Smooth muscle cell (in vitro differentiated cells): ENCODE results near the gene UTRN. TPM values are rescaled to one million over a fixed set of nuclear protein-coding genes. Genes with fewer than 3 reads are reported as not detected.
A peak's percentile ranks its signal among the peaks of the same experiment; 100 is the strongest.

ENCODE experiments used
- DNase-seq: peaks from one replicate; lab custom pipeline; 2025; ENCODE audit not compliant: unreplicated experiment; lab: John Stamatoyannopoulos, UW
- H2AFZ ChIP-seq: fragments of 200-600 bp; sonication (generic); 2 replicates; pipeline ENCODE4 v1.6.0; 2016; ENCODE audit warnings: antibody characterized with exemption, low read depth, mild to moderate bottlenecking
- H3F3A ChIP-seq: fragments of 200-600 bp; sonication (generic); 2 replicates; pipeline ENCODE4 v1.6.0; 2017; ENCODE audit warnings: antibody characterized with exemption, low read depth
- H3K27ac ChIP-seq: fragments of 200-600 bp; sonication (generic); 2 replicates; pipeline ENCODE4 v1.5.1; 2016; ENCODE audit warnings: low read depth, mild to moderate bottlenecking
- H3K27me3 ChIP-seq: fragments of 200-600 bp; sonication (generic); 2 replicates; pipeline ENCODE4 v1.6.1; 2016; ENCODE audit warnings: low read depth, mild to moderate bottlenecking
- H3K36me3 ChIP-seq: fragments of 200-600 bp; sonication (generic); 2 replicates; pipeline ENCODE4 v1.5.1; 2016; ENCODE audit warnings: low read depth
- H3K4me1 ChIP-seq: fragments of 200-600 bp; sonication (generic); 2 replicates; pipeline ENCODE4 v1.5.1; 2016; ENCODE audit warnings: low read depth
- H3K4me2 ChIP-seq: fragments of 200-600 bp; sonication (generic); 2 replicates; pipeline ENCODE4 v1.6.0; 2016; ENCODE audit warnings: mild to moderate bottlenecking
- H3K4me3 ChIP-seq: fragments of 200-600 bp; sonication (generic); 2 replicates; pipeline ENCODE4 v1.5.1; 2016; ENCODE audit warnings: mild to moderate bottlenecking
- H3K79me2 ChIP-seq: fragments of 200-600 bp; sonication (generic); 2 replicates; pipeline ENCODE4 v1.6.0; 2016; ENCODE audit warnings: low read depth, mild to moderate bottlenecking
- H3K9ac ChIP-seq: fragments of 200-600 bp; sonication (generic); 2 replicates; pipeline ENCODE4 v1.6.0; 2016; ENCODE audit warnings: low read depth
- H3K9me3 ChIP-seq: fragments of 200-600 bp; sonication (generic); replicated peaks from 2 replicates; pipeline ENCODE4 v1.5.1; 2016; ENCODE audit warnings: low read depth
- H4K20me1 ChIP-seq: fragments of 200-600 bp; sonication (generic); 2 replicates; pipeline ENCODE4 v1.6.0; 2016; ENCODE audit warnings: low read depth
- WGBS: methylation state at CpG from one replicate; pipeline ENCODE4 v1.1.7; 2016; ENCODE audit warnings: low lambda C conversion rate; 5-methylcytosine and 5-hydroxymethylcytosine counted together
- polyA plus RNA-seq: library from polyadenylated mRNA; unstranded; fragments of >200 nt; fragmentation: Nextera tagmentation; extraction: Ambion mirVana; gene quantifications from 2 replicates; pipeline ENCODE4 v1.2.1, GENCODE V29; 2016
- total RNA-seq: library from RNA; depleted of rRNA; stranded (reverse); fragments of >200 nt; gene quantifications from 2 replicates; pipeline ENCODE4 v1.2.3, GENCODE V29; 2014
- TF ChIP-seq, protein P1 (sequence below): fragments of 200-600 bp; sonication (generic); IDR thresholded peaks from 2 replicates; pipeline ENCODE4 v1.5.1; 2017; ENCODE audit warnings: borderline replicate concordance, mild to moderate bottlenecking, antibody characterized with exemption; ENCODE audit not compliant: insufficient read depth, poor library complexity, severe bottlenecking

The UTRN gene
- total and polyA plus RNA-seq, 2 experiments from 2014 or later = 12.6 to 47.3 TPM

DNA sequence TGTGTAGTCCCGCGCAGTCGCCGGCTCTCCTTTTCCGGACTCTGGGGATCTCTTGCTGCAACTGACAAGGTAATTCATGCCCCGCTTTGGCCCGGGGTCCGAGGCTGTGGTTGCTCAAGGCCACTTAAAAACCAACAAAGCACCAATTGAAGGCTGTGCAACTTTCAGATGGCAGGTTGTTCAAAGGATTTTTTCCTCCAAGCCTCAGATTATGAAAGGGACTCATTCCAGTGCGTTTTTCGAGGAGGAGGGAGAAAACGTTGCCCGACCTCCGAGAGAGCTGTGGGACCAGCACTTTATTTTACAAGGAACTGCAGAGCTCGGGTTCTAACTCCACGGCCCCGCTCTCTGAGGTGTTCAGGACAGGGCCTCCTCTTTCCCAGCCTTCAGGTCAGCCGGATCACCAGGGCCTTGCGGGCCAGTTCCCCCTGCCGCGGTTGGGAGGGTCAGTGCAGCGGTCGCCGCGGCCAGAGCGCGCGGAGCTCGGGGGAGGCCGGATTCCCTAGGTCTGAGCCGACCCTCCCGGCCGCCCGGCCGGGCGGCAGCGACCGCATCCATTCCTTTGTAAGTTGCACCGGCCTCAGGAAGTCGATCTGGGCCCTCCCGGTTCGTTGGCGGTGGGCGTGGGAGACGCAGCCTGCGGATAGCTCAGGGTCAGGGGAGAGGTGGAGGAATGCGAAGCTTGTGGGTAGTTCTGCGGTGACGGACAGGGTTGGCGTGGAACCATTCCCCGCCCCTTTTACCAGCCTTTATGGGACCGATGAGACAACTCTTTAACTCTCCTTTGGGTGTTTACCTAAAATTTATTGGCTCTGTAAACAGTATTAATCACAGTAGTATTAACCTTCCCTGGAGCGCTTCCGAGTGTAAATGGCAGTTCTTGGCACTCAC is 1.6 kb downstream of the UTRN start:
- no peaks in the 10 kb centered on the region for H3K27me3 ChIP-seq
- peaks cover 9% of the 10 kb centered on the region for H3K4me1 ChIP-seq
- DNase-seq = peak; percentile 32
- H3K9me3 ChIP-seq = no peaks in the 10 kb centered on the region
- peak overlapping the region; percentile 42 for H3K9ac ChIP-seq
- no peaks in the 10 kb centered on the region for H3K36me3 ChIP-seq
- H3K27ac ChIP-seq = peak overlapping the region; percentile 39
- peak overlapping the region; percentile 93 for H2AFZ ChIP-seq
- H3K4me2 ChIP-seq = peak overlapping the region; percentile 96
- H4K20me1 ChIP-seq = peaks cover 9% of the 10 kb centered on the region
- peaks cover 22% of the 10 kb centered on the region for H3F3A ChIP-seq
- peak overlapping the region; percentile 90 for H3K4me3 ChIP-seq
- H3K79me2 ChIP-seq = peaks cover 19% of the 10 kb centered on the region
- under 1% methylated on average over 53 of the region's 53 CpGs for WGBS
- TF ChIP-seq, protein P1, sequence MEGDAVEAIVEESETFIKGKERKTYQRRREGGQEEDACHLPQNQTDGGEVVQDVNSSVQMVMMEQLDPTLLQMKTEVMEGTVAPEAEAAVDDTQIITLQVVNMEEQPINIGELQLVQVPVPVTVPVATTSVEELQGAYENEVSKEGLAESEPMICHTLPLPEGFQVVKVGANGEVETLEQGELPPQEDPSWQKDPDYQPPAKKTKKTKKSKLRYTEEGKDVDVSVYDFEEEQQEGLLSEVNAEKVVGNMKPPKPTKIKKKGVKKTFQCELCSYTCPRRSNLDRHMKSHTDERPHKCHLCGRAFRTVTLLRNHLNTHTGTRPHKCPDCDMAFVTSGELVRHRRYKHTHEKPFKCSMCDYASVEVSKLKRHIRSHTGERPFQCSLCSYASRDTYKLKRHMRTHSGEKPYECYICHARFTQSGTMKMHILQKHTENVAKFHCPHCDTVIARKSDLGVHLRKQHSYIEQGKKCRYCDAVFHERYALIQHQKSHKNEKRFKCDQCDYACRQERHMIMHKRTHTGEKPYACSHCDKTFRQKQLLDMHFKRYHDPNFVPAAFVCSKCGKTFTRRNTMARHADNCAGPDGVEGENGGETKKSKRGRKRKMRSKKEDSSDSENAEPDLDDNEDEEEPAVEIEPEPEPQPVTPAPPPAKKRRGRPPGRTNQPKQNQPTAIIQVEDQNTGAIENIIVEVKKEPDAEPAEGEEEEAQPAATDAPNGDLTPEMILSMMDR = no peak

DNA sequence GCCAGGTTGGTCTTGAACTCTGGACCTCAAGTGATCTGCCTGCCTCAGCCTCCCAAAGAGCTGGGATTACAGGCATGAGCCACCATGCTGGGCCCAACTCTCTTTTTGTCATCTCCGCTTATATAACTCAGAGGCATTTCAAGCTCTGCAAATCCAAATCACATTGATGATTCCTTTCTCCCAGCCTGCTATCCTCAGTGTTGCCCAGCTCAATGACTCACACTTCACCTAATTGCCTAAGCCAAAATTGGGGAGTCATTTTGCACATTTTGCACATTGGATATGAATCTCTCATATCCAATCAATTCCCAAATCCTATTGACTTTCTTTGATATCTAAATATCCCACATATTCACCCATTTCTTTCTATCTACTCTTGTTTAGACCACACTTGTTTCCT is 3.9 kb downstream of the UTRN start:
- TF ChIP-seq, protein P1 = no peak
- peaks cover 22% of the 10 kb centered on the region for H3F3A ChIP-seq
- peaks cover 23% of the 10 kb centered on the region for H3K79me2 ChIP-seq
- H3K36me3 ChIP-seq = no peaks in the 10 kb centered on the region
- no peak overlapping the region for H3K9ac ChIP-seq
- H4K20me1 ChIP-seq = peaks cover 9% of the 10 kb centered on the region
- no peak overlapping the region for H2AFZ ChIP-seq
- H3K4me1 ChIP-seq = peaks cover 5% of the 10 kb centered on the region
- WGBS = 100% methylated on average over 1 of the region's 1 CpG
- no peak overlapping the region for H3K4me3 ChIP-seq
- DNase-seq = no peak
- no peak overlapping the region for H3K4me2 ChIP-seq
- no peaks in the 10 kb centered on the region for H3K9me3 ChIP-seq
- H3K27me3 ChIP-seq = no peaks in the 10 kb centered on the region
- no peak overlapping the region for H3K27ac ChIP-seq

DNA sequence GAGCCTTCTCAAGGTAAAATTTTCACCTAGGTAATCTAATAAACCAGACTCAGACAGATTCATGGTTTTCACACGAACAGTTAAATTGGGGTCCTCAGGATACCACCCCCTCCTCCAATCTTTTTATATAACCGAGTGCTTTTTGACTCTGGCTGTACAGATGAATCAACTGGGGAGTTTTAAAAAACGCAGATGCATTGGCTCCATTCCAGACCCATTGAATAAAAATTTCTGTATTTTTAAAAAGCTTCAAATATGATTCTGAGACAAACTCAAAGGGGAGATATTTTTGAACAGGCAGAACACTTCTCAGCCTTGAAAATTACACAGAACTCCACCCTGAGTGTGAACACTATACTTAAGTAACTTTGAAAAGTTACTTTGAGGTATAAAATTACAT is 7.2 kb downstream of the UTRN start:
- H4K20me1 ChIP-seq = peaks cover 9% of the 10 kb centered on the region
- no peak overlapping the region for H2AFZ ChIP-seq
- TF ChIP-seq, protein P1 = no peak
- no peak overlapping the region for H3K9ac ChIP-seq
- WGBS = 93% methylated on average over 3 of the region's 3 CpGs
- DNase-seq = no peak
- H3K27ac ChIP-seq = no peak overlapping the region
- no peak overlapping the region for H3K4me2 ChIP-seq
- peaks cover 6% of the 10 kb centered on the region for H3F3A ChIP-seq
- no peaks in the 10 kb centered on the region for H3K27me3 ChIP-seq
- H3K79me2 ChIP-seq = peaks cover 23% of the 10 kb centered on the region
- H3K4me1 ChIP-seq = peaks cover 3% of the 10 kb centered on the region
- H3K4me3 ChIP-seq = no peak overlapping the region
- no peaks in the 10 kb centered on the region for H3K36me3 ChIP-seq
- no peaks in the 10 kb centered on the region for H3K9me3 ChIP-seq
